Activated T-helper 1 cell treated with Interleukin-2 at 50 U/mL for 16 hours (primary cell): Measurements from ENCODE around the gene SFMBT1.

Experiments
- DNase-seq: peaks from one replicate; pipeline ENCODE4 v3.0.0-alpha.2; 2020; ENCODE audit warnings: low read depth

The SFMBT1 gene

DNA sequence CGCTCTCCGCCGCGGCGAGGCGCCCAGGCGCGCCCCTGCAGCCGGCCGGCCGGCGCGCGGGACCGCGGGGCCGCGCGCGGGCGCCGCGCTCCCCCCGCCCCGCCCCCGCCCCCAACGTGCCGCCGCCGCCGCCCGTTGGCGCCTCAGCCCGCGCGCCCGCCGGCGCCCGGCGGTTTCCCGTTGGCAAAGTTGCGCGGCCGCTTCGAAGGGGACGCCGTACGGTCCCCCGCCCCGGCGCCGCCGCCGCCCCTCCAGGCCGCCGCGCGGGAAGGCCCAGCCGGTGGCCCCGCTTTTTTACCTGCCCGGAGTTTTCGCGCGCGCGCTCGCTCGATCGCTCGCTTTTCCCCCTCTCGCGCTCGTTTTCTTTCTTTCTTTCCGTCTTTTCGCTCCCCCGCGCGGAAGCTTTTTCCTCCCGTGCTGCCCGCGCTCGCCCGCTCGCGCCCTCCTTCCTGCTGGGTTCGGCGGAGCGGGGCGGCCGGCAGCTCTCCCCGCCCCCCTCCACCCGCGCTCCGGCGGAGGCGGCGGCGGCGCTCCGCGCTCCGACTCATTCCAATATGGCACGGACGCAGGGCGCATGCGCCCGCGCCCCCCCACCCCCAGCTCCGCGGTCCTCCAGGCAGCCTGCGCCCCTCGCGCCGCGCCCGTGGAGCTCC lies at the start of gene SFMBT1:
TSS of gene SFMBT1 (minus strand) at position 556 of the 653 bp plus-strand sequence. CDS start 76,945 bp downstream, outside the sequence.
- peak; percentile 67 for DNase-seq

- no peak for DNase-seq
Observed at GRCh38 chr3:53092942-53093341, 47.1 kb upstream of the SFMBT1 start.

DNA sequence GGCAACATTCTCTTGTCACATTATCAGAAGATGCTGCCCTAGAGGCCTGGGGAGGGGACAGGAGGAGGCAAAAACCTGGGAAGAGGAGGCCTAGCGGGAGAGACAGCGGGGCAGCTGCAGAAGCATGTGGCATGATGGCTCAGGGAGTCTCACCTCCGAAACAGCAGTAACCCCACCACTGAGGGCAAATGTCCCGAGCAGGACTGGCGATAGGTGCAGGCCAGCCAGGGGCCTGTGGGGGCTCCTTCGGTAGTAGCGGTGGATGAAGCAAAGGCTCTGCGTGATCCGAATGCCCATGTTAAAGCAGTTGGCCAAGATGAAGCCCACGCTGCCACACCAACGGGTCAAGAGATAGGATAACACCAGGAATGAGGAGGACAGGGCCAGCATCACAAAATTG lies 46.3 kb upstream of the SFMBT1 start:
- DNase-seq = no peak

DNA sequence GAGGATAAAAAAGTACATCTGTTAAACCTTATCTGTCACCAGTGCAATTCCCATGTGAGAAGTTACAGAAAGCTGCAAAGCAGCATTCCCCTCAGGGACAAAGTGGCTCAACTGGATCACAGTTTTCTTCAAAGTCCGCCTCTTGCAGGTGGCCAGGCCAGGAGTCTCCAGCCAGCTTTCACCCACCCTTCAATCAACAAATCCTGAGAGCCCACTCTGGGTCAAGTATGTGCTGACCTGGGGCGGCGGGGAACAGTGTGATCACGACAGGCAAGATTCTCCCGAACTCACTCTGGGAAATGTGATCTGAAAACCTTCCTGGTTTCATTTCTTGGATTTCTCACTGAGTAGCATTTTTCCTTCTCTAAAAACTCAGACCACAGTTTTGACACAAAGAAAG lies 45.1 kb upstream of the SFMBT1 start:
- no peak for DNase-seq

- DNase-seq = no peak
Observed at GRCh38 chr3:53089511-53089910, 43.6 kb upstream of the SFMBT1 start.

DNA sequence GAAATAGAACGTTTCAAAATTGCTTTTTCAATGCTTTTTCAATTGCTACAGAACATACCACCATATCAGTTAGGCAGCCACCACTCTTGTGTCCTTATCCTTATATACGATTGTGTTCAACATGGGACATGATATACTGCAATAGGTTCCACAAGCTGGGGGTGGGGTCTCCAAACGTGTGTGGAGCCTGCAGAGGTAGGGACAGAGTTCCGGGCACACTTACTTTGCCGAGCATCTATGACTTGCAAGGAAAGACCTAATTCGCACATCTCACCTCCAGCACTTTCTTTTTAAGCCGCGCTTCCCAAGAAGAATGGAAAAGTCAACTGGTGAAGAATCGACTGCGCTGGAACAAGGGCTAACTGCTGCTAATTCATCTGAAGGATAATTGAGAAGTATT lies 39.6 kb upstream of the SFMBT1 start:
- DNase-seq = no peak

DNA sequence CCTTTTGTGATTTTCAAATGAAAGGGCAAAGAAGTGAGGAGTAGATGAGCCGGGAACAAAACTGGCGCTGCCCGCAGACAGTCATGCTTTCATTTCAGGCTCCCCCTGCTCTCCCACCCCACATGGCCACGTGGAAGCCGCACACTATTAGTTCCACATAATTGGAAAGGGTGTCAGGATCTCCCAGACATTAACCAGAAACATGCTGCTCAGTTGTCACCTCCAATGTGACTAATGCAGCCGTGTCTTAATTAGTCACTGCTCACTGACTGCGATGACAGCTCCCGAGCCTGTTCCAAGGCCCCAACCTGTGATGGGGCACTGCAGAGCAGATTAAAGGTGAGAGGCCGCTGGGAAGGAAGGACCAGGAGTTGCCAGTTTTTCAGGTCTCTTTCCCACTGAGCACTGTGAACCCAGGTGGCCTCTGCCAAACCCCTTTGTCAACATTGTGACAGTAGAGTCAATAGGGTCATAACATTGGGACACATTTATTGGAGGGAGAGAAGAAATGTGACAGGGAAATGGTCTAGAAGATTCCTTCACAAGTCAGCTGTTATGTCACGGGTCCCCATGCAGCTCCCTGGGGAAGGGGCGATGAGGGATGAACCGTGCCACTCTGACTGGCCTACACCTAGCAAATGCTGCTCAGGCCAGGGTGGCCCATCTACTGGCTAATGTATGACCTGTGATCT lies 38.6 kb upstream of the SFMBT1 start:
- DNase-seq = no peak

- no peak for DNase-seq
Observed at GRCh38 chr3:53083949-53084309, 38.1 kb upstream of the SFMBT1 start.

DNA sequence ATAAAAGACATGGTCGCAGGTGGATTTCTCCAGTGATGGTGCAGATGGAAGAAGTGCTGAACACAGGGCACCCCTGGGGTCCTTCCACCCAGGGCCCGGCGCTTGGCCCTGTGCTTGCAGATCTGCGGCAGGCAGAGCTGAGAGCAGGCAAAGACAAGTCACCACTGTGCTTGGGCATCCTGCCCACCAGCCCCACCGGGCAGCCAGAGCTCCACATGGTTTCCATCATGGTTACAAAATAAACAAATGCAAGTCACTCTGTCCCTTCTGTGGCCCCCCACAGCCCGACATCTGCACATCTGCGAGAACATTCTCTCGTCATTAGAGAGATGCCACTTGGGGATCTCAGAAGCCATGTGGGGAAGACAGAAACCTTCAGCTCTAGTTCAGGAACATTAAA lies 37.6 kb upstream of the SFMBT1 start:
- DNase-seq = no peak

GRCh38 chr3:53082736-53083135 lies 36.9 kb upstream of the SFMBT1 start:
- no peak for DNase-seq

- no peak for DNase-seq
Observed at GRCh38 chr3:53081318-53081717, 35.4 kb upstream of the SFMBT1 start.

DNA sequence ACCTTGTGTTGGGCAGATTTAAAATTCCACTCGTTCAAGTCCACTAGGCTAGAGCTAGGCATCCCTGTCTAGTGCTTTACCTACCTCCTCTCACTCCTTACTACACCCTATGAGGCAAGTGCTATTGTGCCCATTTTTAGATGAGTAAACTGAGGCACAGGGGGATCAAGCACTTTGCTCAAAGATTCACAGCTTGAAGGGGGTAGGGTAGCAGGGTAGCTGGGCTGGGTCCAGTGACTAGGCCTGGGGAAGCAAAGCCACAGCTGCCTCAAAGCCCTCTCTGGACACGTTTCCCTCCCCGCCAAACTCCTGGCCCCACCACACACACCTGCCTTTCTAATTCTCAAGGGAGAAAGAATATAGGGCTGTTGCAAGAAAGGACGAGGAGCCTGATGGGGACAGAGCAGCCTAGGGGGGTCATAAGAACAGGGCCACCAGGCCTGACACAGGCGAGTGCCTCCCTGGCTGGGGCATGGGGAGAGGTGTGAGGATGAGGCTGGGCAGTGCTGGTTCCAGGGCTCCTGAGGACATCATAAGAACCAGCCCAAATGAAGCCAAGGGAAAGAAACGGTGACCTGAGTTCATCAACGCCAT lies 34.8 kb upstream of the SFMBT1 start:
- DNase-seq = no peak

DNA sequence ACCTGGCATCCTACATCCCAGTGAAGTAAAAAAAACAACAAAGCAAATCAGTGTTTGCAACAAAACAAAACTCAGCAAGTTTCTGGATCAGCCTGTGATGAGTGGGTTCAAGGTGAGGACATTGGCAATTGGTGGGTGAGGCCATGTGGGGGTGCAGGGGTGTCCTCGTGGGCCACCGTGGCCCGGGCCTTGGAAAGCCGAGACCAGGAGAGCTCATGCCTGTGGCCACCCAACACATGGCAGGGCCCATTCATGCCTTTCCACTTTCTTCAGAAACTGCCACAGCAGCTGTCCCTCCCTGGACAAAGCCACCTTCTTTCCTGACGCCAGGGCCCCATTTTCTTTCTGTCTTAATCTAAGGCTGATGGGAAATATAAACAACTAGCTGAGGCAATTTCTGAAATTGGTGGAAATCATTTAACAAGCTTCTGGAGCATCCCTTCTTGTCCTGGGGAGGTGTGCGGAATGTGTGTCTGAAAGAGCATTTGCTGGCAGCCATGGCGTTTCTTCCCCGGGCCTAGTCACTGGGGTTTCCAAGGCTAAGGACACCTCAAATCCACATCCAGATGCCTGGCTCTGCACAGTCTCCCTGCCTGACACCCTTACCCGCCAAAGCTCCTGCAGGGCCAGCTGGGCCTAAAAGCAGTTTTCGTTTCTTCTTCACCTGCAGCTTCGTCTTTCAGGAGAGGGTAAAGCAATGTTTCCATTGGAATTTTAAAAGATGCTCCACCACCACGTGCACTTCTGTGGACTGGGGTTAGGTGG lies 34.1 kb upstream of the SFMBT1 start:
- DNase-seq = no peak

- no peak for DNase-seq
Observed at GRCh38 chr3:53079147-53079546, 33.3 kb upstream of the SFMBT1 start.

DNA sequence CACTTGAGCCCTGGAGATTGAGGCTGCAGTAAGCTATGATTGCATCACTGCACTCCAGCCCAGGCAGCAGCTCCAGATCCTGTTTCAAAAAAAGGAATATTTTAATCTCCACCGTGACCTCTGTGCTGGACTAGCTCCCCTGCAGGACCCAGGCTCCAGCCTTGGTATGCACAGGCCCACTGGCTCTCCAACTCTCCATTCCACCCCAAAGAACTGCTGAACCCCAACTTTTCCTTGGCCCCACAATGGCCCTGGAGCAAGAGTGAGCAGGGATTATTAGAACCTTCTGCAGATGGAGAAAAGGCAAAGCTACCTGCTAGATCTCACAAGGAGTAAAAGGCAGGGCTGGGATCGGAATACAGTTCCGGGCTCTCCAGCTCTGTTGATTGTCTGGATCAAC lies 32.8 kb upstream of the SFMBT1 start:
- DNase-seq = no peak

GRCh38 chr3:53077476-53078220 lies 31.8 kb upstream of the SFMBT1 start:
- DNase-seq = no peak

DNA sequence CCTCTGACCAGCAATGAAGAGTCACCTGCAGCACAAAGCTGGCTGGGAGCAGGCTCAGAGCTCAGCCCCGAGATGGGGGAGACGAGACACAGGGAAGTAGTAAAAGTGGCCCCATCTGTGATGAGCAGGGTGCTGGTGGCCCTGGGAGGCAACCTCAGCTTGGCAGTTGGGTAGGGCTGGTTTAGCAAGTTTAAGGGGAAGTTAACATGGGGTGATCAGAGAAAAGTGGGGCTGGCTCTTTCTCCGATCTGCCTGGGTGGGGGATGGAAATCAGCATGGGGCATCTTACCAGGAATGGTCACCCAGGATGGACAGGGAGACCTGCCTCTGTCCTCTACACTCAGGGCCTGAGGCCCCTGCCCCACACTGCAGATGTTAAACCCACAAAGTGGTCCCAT lies 29.9 kb upstream of the SFMBT1 start:
- DNase-seq = no peak

DNA sequence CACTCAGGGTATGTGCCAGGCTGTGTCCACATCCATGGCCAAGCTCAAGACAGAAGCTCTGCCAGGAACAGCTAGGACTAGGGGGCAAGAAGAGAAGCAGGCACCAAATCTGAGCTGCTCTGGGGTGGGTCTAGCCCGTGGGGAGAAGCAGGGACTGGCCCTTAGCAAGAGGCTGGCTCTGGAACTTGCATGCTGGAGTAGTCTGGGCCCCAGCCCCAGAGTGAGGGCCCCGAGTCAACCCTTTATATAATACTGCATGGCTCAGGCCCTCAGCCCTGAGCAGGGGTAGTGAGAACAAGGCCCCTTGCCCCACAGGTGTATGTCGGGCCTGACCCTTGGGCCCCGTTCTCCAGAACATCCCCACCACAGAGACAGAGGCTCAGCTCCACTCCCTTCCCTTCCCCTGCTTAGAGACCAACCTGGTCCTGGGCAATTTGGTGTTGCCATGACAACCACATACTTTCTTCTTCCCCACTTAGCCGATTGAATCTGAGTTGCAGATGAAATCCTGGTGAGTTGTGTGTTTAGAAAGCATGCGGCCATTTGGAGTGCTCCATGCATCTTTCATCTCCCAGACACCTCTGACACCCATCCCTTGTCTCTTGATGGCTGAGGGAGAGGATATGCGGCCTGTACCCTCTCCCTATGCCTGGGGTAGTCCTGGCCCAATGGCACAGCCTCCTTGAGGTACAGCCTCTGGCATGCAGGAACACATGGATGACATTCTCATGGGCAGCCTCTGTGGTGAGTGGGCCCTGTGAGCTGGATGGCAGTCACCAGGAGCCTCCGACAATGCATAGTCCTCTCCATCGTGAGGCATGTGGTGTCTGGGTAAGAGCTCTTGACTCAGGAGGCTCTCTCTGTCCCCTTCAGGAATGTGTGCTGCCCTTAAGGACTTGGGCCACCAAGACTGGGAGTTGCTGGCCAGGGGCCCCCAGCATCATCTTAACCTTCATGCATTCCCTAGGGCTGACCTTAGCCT lies 29.2 kb upstream of the SFMBT1 start:
- no peak for DNase-seq

DNA sequence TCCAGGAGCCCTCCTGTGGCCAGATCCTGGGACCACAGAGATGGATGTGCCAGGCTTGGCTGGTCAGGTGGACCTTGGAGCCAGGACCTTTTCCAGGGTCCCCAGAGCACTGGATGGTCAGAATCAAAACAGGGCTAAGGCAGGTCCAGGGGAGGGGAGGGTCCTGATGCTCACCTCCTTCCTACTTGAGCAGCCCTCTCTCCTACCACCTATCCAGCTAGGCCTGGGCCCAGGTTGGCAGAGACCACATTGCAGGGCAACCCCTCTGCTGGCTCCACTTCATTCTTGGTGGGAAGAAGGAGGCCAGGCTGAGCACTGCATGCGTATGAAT lies 28.5 kb upstream of the SFMBT1 start:
- no peak for DNase-seq

GRCh38 chr3:53073553-53074365 lies 27.9 kb upstream of the SFMBT1 start:
- no peak for DNase-seq
